MCF 10A (cell line): Measurements from ENCODE around the gene TVP23C. TPM values are rescaled to one million over a fixed set of nuclear protein-coding genes. Genes with fewer than 3 reads are reported as not detected.

Experiments used
- BruUV-seq: library from RNA; stranded (reverse); fragments of 400-500 nt; replicated peaks from 2 replicates; lab custom pipeline; 2021; lab: Mats Ljungman, UMichigan
- CTCF ChIA-PET: fragments of 300-600 bp; sonication (Branson Sonifier 250); formaldehyde crosslinking; extraction: SDS; loops from one replicate; lab custom pipeline; 2021; ENCODE audit warnings: antibody characterized with exemption, inconsistent platforms; lab: Yijun Ruan, JAX
- POLR2A ChIA-PET: fragments of 300-600, 350-650 bp; sonication (Branson Sonifier 250); formaldehyde crosslinking; extraction: SDS; loops from one replicate; lab custom pipeline; 2020; ENCODE audit warnings: antibody characterized with exemption, inconsistent platforms; lab: Yijun Ruan, JAX
- DNase-seq: peaks from one replicate; pipeline ENCODE4 v3.0.0-alpha.2; 2018; ENCODE audit not compliant: unreplicated experiment
- H3K27ac Mint-ChIP-seq: one replicate; pipeline ENCODE4 v1.8.0; 2022; ENCODE audit warnings: mild to moderate bottlenecking, low read depth, mixed read lengths; ENCODE audit not compliant: unreplicated experiment
- H3K27me3 Mint-ChIP-seq: one replicate; pipeline ENCODE4 v1.8.0; 2022; ENCODE audit warnings: mixed read lengths; ENCODE audit not compliant: insufficient read depth, unreplicated experiment
- H3K36me3 Mint-ChIP-seq: one replicate; pipeline ENCODE4 v1.8.0; 2022; ENCODE audit warnings: mild to moderate bottlenecking, moderate library complexity, mixed read lengths; ENCODE audit not compliant: insufficient read depth, unreplicated experiment
- H3K4me1 Mint-ChIP-seq: one replicate; pipeline ENCODE4 v1.8.0; 2022; ENCODE audit warnings: mixed read lengths; ENCODE audit not compliant: insufficient read depth, unreplicated experiment
- H3K4me3 Mint-ChIP-seq: one replicate; pipeline ENCODE4 v1.8.0; 2022; ENCODE audit warnings: mild to moderate bottlenecking, moderate library complexity, mixed read lengths; ENCODE audit not compliant: unreplicated experiment
- H3K9me3 Mint-ChIP-seq: one replicate; pipeline ENCODE4 v1.8.0; 2022; ENCODE audit warnings: mixed read lengths; ENCODE audit not compliant: unreplicated experiment
- CTCF ChIP-seq: fragments of 200-600 bp; IDR thresholded peaks from one replicate; pipeline ENCODE4 v1.8.0; 2022; ENCODE audit warnings: antibody characterized with exemption, mild to moderate bottlenecking; ENCODE audit not compliant: unreplicated experiment
- intact Hi-C: fragments of 100-400 bp; cut with micrococcal nuclease; formaldehyde crosslinking; loops from 2 replicates; pipeline ENCODE4 v1.14.1; 2022
- total RNA-seq: library from RNA; stranded (reverse); gene quantifications from 2 replicates; pipeline ENCODE4 v1.2.3, GENCODE V29; 2022

TVP23C gene
- total RNA-seq, 1 experiment from 2014 or later = 26.7 TPM

GRCh38 chr17:15469260-15469659 is 94.0 kb downstream of the TVP23C start:
- no peaks in the 10 kb centered on the region for H3K27me3 Mint-ChIP-seq
- no peak overlapping the region for H3K4me3 Mint-ChIP-seq
- TF ChIP-seq CTCF = no peak
- H3K9me3 Mint-ChIP-seq = no peaks in the 10 kb centered on the region
- ChIA-PET CTCF (interaction anchor here (1.1 to 2.1 kb wide), 2 partner anchors 10 to 34 kb away, joined by 3 to 10 read pairs; no protein-coding TSS in a partner anchor), POLR2A (no interaction called here)
- no TSS peak for BruUV-seq
- intact Hi-C loops = no loop called here
- H3K27ac Mint-ChIP-seq = no peak overlapping the region
- H3K36me3 Mint-ChIP-seq = peaks cover 5% of the 10 kb centered on the region
- no peak for DNase-seq
- no peaks in the 10 kb centered on the region for H3K4me1 Mint-ChIP-seq

- ChIA-PET CTCF (interaction anchor here (1.8 kb wide), 1 partner anchor 35 kb away, joined by 8 read pairs; no protein-coding TSS in a partner anchor), POLR2A (no interaction called here)
- no peak overlapping the region for H3K27ac Mint-ChIP-seq
- no peak overlapping the region for H3K4me3 Mint-ChIP-seq
- peaks cover 5% of the 10 kb centered on the region for H3K36me3 Mint-ChIP-seq
- intact Hi-C loops = no loop called here
- no peaks in the 10 kb centered on the region for H3K9me3 Mint-ChIP-seq
- no TSS peak for BruUV-seq
- no peaks in the 10 kb centered on the region for H3K27me3 Mint-ChIP-seq
- DNase-seq = no peak
- TF ChIP-seq CTCF = no peak
- H3K4me1 Mint-ChIP-seq = peaks cover 7% of the 10 kb centered on the region
These were observed 95.2 kb downstream of the TVP23C start for GRCh38 chr17:15468126-15468525.

- intact Hi-C loops = no loop called here
- H3K27ac Mint-ChIP-seq = no peak within 1 kb of the TSS
- H3K9me3 Mint-ChIP-seq = no peaks in the 10 kb centered on the region
- H3K27me3 Mint-ChIP-seq = no peaks in the 10 kb centered on the region
- DNase-seq = no peak
- peaks cover 5% of the 10 kb centered on the region for H3K36me3 Mint-ChIP-seq
- H3K4me1 Mint-ChIP-seq = peaks cover 12% of the 10 kb centered on the region
- no peak for TF ChIP-seq CTCF
- ChIA-PET CTCF (interaction anchor here (1.8 kb wide), 1 partner anchor 36 kb away, joined by 8 read pairs; no protein-coding TSS in a partner anchor), POLR2A (no interaction called here)
- no peak within 1 kb of the TSS for H3K4me3 Mint-ChIP-seq
- BruUV-seq = no TSS peak
These were observed 95.7 kb downstream of the TVP23C start, which contains the start of gene CDRT4 for GRCh38 chr17:15467592-15467991. TSS of gene CDRT4 (minus strand) at chr17:15467621. CDS start at chr17:15440238, 27,383 bp downstream.

- Mint-ChIP-seq H3K36me3 (peaks cover 5% of the 10 kb centered on the region), H3K27ac (no peak overlapping the region), H3K9me3 (no peaks in the 10 kb centered on the region), H3K4me3 (no peak overlapping the region), H3K4me1 (peaks cover 15% of the 10 kb centered on the region), H3K27me3 (no peaks in the 10 kb centered on the region)
- no peak for DNase-seq
- no peak for TF ChIP-seq CTCF
- ChIA-PET POLR2A (no interaction called here), CTCF (interaction anchor here (0.6 to 1.8 kb wide), 2 partner anchors 37 to 73 kb away, joined by 3 to 8 read pairs; no protein-coding TSS in a partner anchor)
- BruUV-seq = no TSS peak
- intact Hi-C loops = no loop called here
These were observed 97.2 kb downstream of the TVP23C start for GRCh38 chr17:15466131-15466530.
